PC-9 (cell line): Measurements from ENCODE around the gene STK24. TPM values are rescaled to one million over a fixed set of nuclear protein-coding genes. Genes with fewer than 3 reads are reported as not detected.

Experiments
- BruUV-seq: library from RNA; stranded (reverse); fragments of 400-500 nt; replicated peaks from 2 replicates; lab custom pipeline; 2021; lab: Mats Ljungman, UMichigan
- CTCF ChIA-PET: fragments of 300-600 bp; sonication (Branson Sonifier 250); formaldehyde crosslinking; loops from one replicate; lab custom pipeline; 2022; ENCODE audit warnings: antibody characterized with exemption; lab: Charles Lee
- POLR2A ChIA-PET: fragments of 300-600 bp; sonication (Branson Sonifier 250); formaldehyde crosslinking; loops from one replicate; lab custom pipeline; 2022; ENCODE audit warnings: antibody characterized with exemption; ENCODE audit not compliant: unreplicated experiment; lab: Charles Lee
- DNase-seq, 2 experiments: peaks; one replicate each; pipeline versions ENCODE4 v3.0.0 to v3.0.0-alpha.2; 2015 to 2022; ENCODE audit warnings: mixed read lengths in 1 of 2
- H2AFZ ChIP-seq: fragments of 200-600 bp; sonication (generic); 2 replicates; pipeline ENCODE4 v1.8.1; 2017; ENCODE audit warnings: antibody characterized with exemption
- H3F3A ChIP-seq: fragments of 200-600 bp; sonication (generic); 2 replicates; pipeline ENCODE4 v1.8.1; 2017; ENCODE audit warnings: antibody characterized with exemption, mild to moderate bottlenecking, low read depth; ENCODE audit not compliant: insufficient read depth
- H3K27ac ChIP-seq: fragments of 200-600 bp; sonication (generic); 2 replicates; pipeline ENCODE4 v1.6.1; 2016; ENCODE audit warnings: mixed run types
- H3K27me3 ChIP-seq: fragments of 200-600 bp; sonication (generic); 2 replicates; pipeline ENCODE4 v1.6.1; 2016; ENCODE audit warnings: low read depth, mixed run types; ENCODE audit not compliant: insufficient read depth
- H3K36me3 ChIP-seq: fragments of 200-600 bp; sonication (generic); 2 replicates; pipeline ENCODE4 v1.6.1; 2016; ENCODE audit warnings: low read depth, mixed run types
- H3K4me1 ChIP-seq: fragments of 200-600 bp; sonication (generic); replicated peaks from 2 replicates; pipeline ENCODE4 v1.6.1; 2016; ENCODE audit warnings: mixed run types; ENCODE audit not compliant: insufficient read depth
- H3K4me2 ChIP-seq: fragments of 200-600 bp; sonication (generic); 2 replicates; pipeline ENCODE4 v1.6.1; 2017; ENCODE audit warnings: mixed run types
- H3K4me3 ChIP-seq: fragments of 200-600 bp; sonication (generic); 2 replicates; pipeline ENCODE4 v1.6.1; 2016; ENCODE audit warnings: mixed run types
- H3K79me2 ChIP-seq: fragments of 200-600 bp; sonication (generic); 2 replicates; pipeline ENCODE4 v1.6.1; 2017; ENCODE audit warnings: low read depth, mixed run types
- H3K9me2 ChIP-seq: fragments of 200-600 bp; sonication (generic); 2 replicates; pipeline ENCODE4 v1.8.1; 2017; ENCODE audit warnings: mild to moderate bottlenecking; ENCODE audit not compliant: insufficient read depth
- H3K9me3 ChIP-seq: fragments of 200-600 bp; sonication (generic); 2 replicates; pipeline ENCODE4 v1.8.1; 2016; ENCODE audit warnings: low read depth; ENCODE audit not compliant: insufficient read depth
- H4K20me1 ChIP-seq: fragments of 200-600 bp; sonication (generic); 2 replicates; pipeline ENCODE4 v1.8.1; 2017; ENCODE audit not compliant: insufficient read depth
- CTCF ChIP-seq: fragments of 200-600 bp; sonication (generic); conservative IDR thresholded peaks from 2 replicates; pipeline ENCODE4 v1.6.1; 2017; ENCODE audit warnings: mixed run types, antibody characterized with exemption, mild to moderate bottlenecking, moderate library complexity
- EZH2 ChIP-seq: fragments of 200-600 bp; sonication (generic); IDR thresholded peaks from 2 replicates; pipeline ENCODE4 v1.8.0; 2017; ENCODE audit warnings: antibody characterized with exemption, low read depth
- intact Hi-C: fragments of 100-400 bp; cut with micrococcal nuclease; formaldehyde crosslinking; loops from one replicate; pipeline ENCODE4 v1.10.0; 2022; ENCODE audit not compliant: unreplicated experiment
- total RNA-seq: library from RNA; stranded (reverse); gene quantifications from 2 replicates; pipeline ENCODE4 v1.2.3, GENCODE V29; 2021

STK24 gene
- total RNA-seq, 1 experiment from 2014 or later = 134 TPM

GRCh38 chr13:98563071-98563470 lies 13.8 kb downstream of the STK24 start:
- peaks cover 97% of the 10 kb centered on the region for H4K20me1 ChIP-seq
- H3K27me3 ChIP-seq = no peaks in the 10 kb centered on the region
- TF ChIP-seq CTCF (no peak), EZH2 (no peak)
- H3K27ac ChIP-seq = 0 out of 2 replicates have a peak overlapping the region, but pooled peaks have one; percentile 1
- no peak for DNase-seq
- no TSS peak for BruUV-seq
- peaks cover 20% of the 10 kb centered on the region for H3K4me1 ChIP-seq
- peaks cover 30% of the 10 kb centered on the region; the same call in 1 of the 2 replicates for H3F3A ChIP-seq
- H3K4me3 ChIP-seq = no peak overlapping the region
- H3K36me3 ChIP-seq = peaks cover 19% of the 10 kb centered on the region; the same call in 1 of the 2 replicates
- intact Hi-C loops = no loop called here
- CTCF ChIA-PET = no interaction called here
- H3K9me3 ChIP-seq = no peaks in the 10 kb centered on the region
- H3K79me2 ChIP-seq = peaks cover 100% of the 10 kb centered on the region
- H3K9me2 ChIP-seq = no peaks in the 10 kb centered on the region
- 0 out of 2 replicates have a peak overlapping the region, but pooled peaks have one; percentile 1 for H3K4me2 ChIP-seq
- POLR2A ChIA-PET = no interaction called here
- H2AFZ ChIP-seq = no peak overlapping the region

- no peaks in the 10 kb centered on the region for H3K9me2 ChIP-seq
- no peak for DNase-seq
- no TSS peak for BruUV-seq
- peaks cover 7% of the 10 kb centered on the region for H3K4me1 ChIP-seq
- no peaks in the 10 kb centered on the region for H3K27me3 ChIP-seq
- H3K4me2 ChIP-seq = no peak overlapping the region
- CTCF ChIA-PET = interaction anchor here (0.6 kb wide), 1 partner anchor 545 kb away, joined by 7 read pairs; no protein-coding TSS in a partner anchor
- peaks cover 100% of the 10 kb centered on the region for H3K79me2 ChIP-seq
- no peaks in the 10 kb centered on the region for H3K9me3 ChIP-seq
- POLR2A ChIA-PET = no interaction called here
- peaks cover 21% of the 10 kb centered on the region; the same call in 1 of the 2 replicates for H3F3A ChIP-seq
- H3K4me3 ChIP-seq = no peak overlapping the region
- no peak overlapping the region for H3K27ac ChIP-seq
- TF ChIP-seq EZH2 (no peak), CTCF (no peak)
- intact Hi-C loops = no loop called here
- no peak overlapping the region for H2AFZ ChIP-seq
- peaks cover 92% of the 10 kb centered on the region for H4K20me1 ChIP-seq
- H3K36me3 ChIP-seq = peaks cover 8% of the 10 kb centered on the region; the same call in 1 of the 2 replicates
These were observed 17.7 kb downstream of the STK24 start for GRCh38 chr13:98559169-98559568.

GRCh38 chr13:98557937-98558792 lies 18.7 kb downstream of the STK24 start:
- Histone ChIP-seq H4K20me1 (peaks cover 85% of the 10 kb centered on the region), H3K4me1 (peaks cover 3% of the 10 kb centered on the region; the same call in 1 of the 2 replicates), H3K27me3 (no peaks in the 10 kb centered on the region), H3K9me3 (no peaks in the 10 kb centered on the region), H3K4me2 (no peak overlapping the region), H2AFZ (no peak overlapping the region), H3K36me3 (peaks cover 8% of the 10 kb centered on the region; the same call in 1 of the 2 replicates), H3K27ac (no peak overlapping the region), H3K79me2 (peaks cover 100% of the 10 kb centered on the region), H3K4me3 (no peak overlapping the region), H3F3A (peaks cover 13% of the 10 kb centered on the region; the same call in 1 of the 2 replicates), H3K9me2 (no peaks in the 10 kb centered on the region)
- ChIA-PET POLR2A (no interaction called here), CTCF (interaction anchor here (0.7 kb wide), 1 partner anchor 530 kb away, joined by 3 read pairs; no protein-coding TSS in a partner anchor)
- TF ChIP-seq EZH2 (no peak), CTCF (no peak)
- no TSS peak for BruUV-seq
- no peak for DNase-seq
- intact Hi-C loops = no loop called here
